CD14-positive monocyte (primary cell): ENCODE data around the gene TNS2. TPM values are rescaled to one million over a fixed set of nuclear protein-coding genes. Genes with fewer than 3 reads are reported as not detected.

Source experiments
- DNase-seq, 3 donors: peaks; one replicate each; pipeline ENCODE4 v3.0.0-alpha.2; 2011 to 2022
- H2AFZ ChIP-seq: 2 replicates; pipeline ENCODE4 v1.6.0; 2012; ENCODE audit warnings: mild to moderate bottlenecking, low read depth, low read length, inconsistent platforms; ENCODE audit not compliant: insufficient read depth, poor library complexity, severe bottlenecking
- H3K27ac ChIP-seq, 2 donors: 1 replicate in 1 of 2; 2 replicates in 1 of 2; pipeline ENCODE4 v1.5.1; 2012 to 2013; ENCODE audit warnings: low read length in 2 of 2, control low read depth in 1 of 2, inconsistent platforms in 1 of 2, low read depth in 1 of 2, mild to moderate bottlenecking in 1 of 2
- H3K27me3 ChIP-seq, 2 donors: one replicate each; pipeline versions ENCODE4 v1.6.0 to v1.6.1; 2011 to 2013; ENCODE audit warnings: low read length in 2 of 2; ENCODE audit not compliant: control insufficient read depth in 2 of 2, insufficient read depth in 2 of 2
- H3K36me3 ChIP-seq, 2 donors: replicated peaks in 1 of 2; 1 replicate in 1 of 2; 2 replicates in 1 of 2; pipeline versions ENCODE4 v1.5.1 to v1.6.1; 2012 to 2013; ENCODE audit warnings: low read length in 2 of 2, control low read depth in 1 of 2, inconsistent platforms in 1 of 2, mild to moderate bottlenecking in 1 of 2; ENCODE audit not compliant: insufficient read depth in 2 of 2, control insufficient read depth in 1 of 2
- H3K4me1 ChIP-seq, 2 donors: 1 replicate in 1 of 2; 2 replicates in 1 of 2; pipeline versions ENCODE4 v1.5.1 to v1.6.1; 2012 to 2013; ENCODE audit warnings: low read length in 2 of 2, control low read depth in 1 of 2, inconsistent platforms in 1 of 2, mild to moderate bottlenecking in 1 of 2, moderate library complexity in 1 of 2; ENCODE audit not compliant: insufficient read depth in 2 of 2, control insufficient read depth in 1 of 2
- H3K4me2 ChIP-seq: replicated peaks from 2 replicates; pipeline ENCODE3; 2012; ENCODE audit warnings: low read length, moderate library complexity, mild to moderate bottlenecking; ENCODE audit not compliant: poor library complexity, severe bottlenecking; ENCODE audit errors: extremely low read depth
- H3K4me3 ChIP-seq, 3 experiments: fragments of 200-600 bp in 1 of 3; sonication (generic) in 1 of 3; replicated peaks in 1 of 3; 1 replicate in 2 of 3; 2 replicates in 1 of 3; pipeline ENCODE4 v1.5.1; 2011 to 2013; ENCODE audit warnings: low read length in 3 of 3, mild to moderate bottlenecking in 3 of 3, control low read depth in 2 of 3, low read depth in 2 of 3, inconsistent platforms in 1 of 3, moderate library complexity in 1 of 3
- H3K79me2 ChIP-seq: 2 replicates; pipeline ENCODE4 v1.6.0; 2012; ENCODE audit warnings: mild to moderate bottlenecking, control low read depth, inconsistent platforms, low read length, moderate library complexity; ENCODE audit not compliant: insufficient read depth
- H3K9ac ChIP-seq: 2 replicates; pipeline ENCODE4 v1.6.0; 2017; ENCODE audit warnings: low read length, mild to moderate bottlenecking; ENCODE audit not compliant: insufficient read depth, poor library complexity, severe bottlenecking
- H3K9me3 ChIP-seq, 2 donors: replicated peaks in 1 of 2; 1 replicate in 1 of 2; 2 replicates in 1 of 2; pipeline versions ENCODE4 v1.5.1 to v1.6.1; 2012 to 2013; ENCODE audit warnings: low read length in 2 of 2, control low read depth in 1 of 2; ENCODE audit not compliant: control insufficient read depth in 1 of 2, insufficient read depth in 1 of 2
- H4K20me1 ChIP-seq: 2 replicates; pipeline ENCODE4 v1.6.0; 2012; ENCODE audit warnings: mild to moderate bottlenecking, low read length, control low read depth, moderate library complexity; ENCODE audit not compliant: insufficient read depth
- H3K27ac Mint-ChIP-seq, 7 donors: one replicate each; pipeline ENCODE4 v1.8.0; 2020; ENCODE audit warnings: mild to moderate bottlenecking in 7 of 7, mixed read lengths in 7 of 7, moderate library complexity in 6 of 7, inconsistent platforms in 2 of 7
- H3K27me3 Mint-ChIP-seq, 3 donors: one replicate each; pipeline ENCODE4 v1.8.0; 2021 to 2022; ENCODE audit warnings: low read depth in 3 of 3, mild to moderate bottlenecking in 3 of 3, mixed read lengths in 3 of 3, moderate library complexity in 3 of 3, inconsistent platforms in 1 of 3
- H3K36me3 Mint-ChIP-seq, 2 donors: one replicate each; pipeline ENCODE4 v1.8.0; 2020; ENCODE audit warnings: mixed read lengths in 2 of 2, inconsistent platforms in 1 of 2, mild to moderate bottlenecking in 1 of 2
- H3K4me1 Mint-ChIP-seq: one replicate; pipeline ENCODE4 v1.8.0; 2020; ENCODE audit warnings: mild to moderate bottlenecking, mixed read lengths
- H3K4me3 Mint-ChIP-seq, 2 donors: one replicate each; pipeline ENCODE4 v1.8.0; 2020; ENCODE audit warnings: mild to moderate bottlenecking in 2 of 2, mixed read lengths in 2 of 2, moderate library complexity in 1 of 2
- H3K9me3 Mint-ChIP-seq, 7 donors: one replicate each; pipeline ENCODE4 v1.8.0; 2020 to 2022; ENCODE audit warnings: mixed read lengths in 7 of 7, mild to moderate bottlenecking in 6 of 7, moderate library complexity in 6 of 7, inconsistent platforms in 2 of 7
- CTCF ChIP-seq: fragments of 200-600 bp; IDR thresholded peaks from one replicate; pipeline ENCODE4 v1.8.0; 2022; ENCODE audit warnings: antibody characterized with exemption, mild to moderate bottlenecking
- WGBS: methylation state at CpG from one replicate; pipeline ENCODE4 v1.1.5; 2013; ENCODE audit warnings: missing lambda C conversion rate; ENCODE audit not compliant: insufficient coverage; 5-methylcytosine and 5-hydroxymethylcytosine counted together
- intact Hi-C, 2 donors: fragments of 100-400 bp; cut with micrococcal nuclease; formaldehyde crosslinking; loops; one replicate each; pipeline versions ENCODE4 v1.15.0 to v1.15.1; 2023
- polyA plus RNA-seq, 3 donors: library from polyadenylated mRNA; depleted of rRNA in 1 of 3; unstranded in 2 of 3; stranded (reverse) in 1 of 3; fragments of 300-500 nt in 2 of 3; fragments of >200 nt in 1 of 3; fragmentation: Illumina TruSeq in 2 of 3; gene quantifications; 1 replicate in 2 of 3; 2 replicates in 1 of 3; pipeline ENCODE4 v1.2.3, GENCODE V29; 2012 to 2021

The TNS2 gene
- polyA plus RNA-seq, 3 donors: 0.05 to 0.43 (median 0.36) TPM

- peaks cover 0 to 7% (median 0%) of the 10 kb centered on the region in 7 donors for H3K9me3 Mint-ChIP-seq
- peak; percentile 34 to 60 (median 47) for DNase-seq
- peaks cover 12 to 16% of the 10 kb centered on the region in 2 donors for H3K4me1 ChIP-seq
- H3K9ac ChIP-seq: peak overlapping the region; percentile 56
- no peaks in the 10 kb centered on the region for H3K79me2 ChIP-seq
- H3K4me2 ChIP-seq: peak overlapping the region; percentile 99
- no peak overlapping the region for H3K27ac ChIP-seq
- no peaks in the 10 kb centered on the region for H3K9me3 ChIP-seq
- WGBS: under 1% methylated on average over 72 of the region's 94 CpGs
- H3K27ac Mint-ChIP-seq: no peak overlapping the region
- H3K27me3 ChIP-seq: peaks cover 0 to 18% of the 10 kb centered on the region in 2 donors
- peak; percentile 31 for TF ChIP-seq CTCF
- H3K36me3 ChIP-seq: no peaks in the 10 kb centered on the region
- H3K4me3 ChIP-seq: peak overlapping the region; percentile 50 to 89 (median 69)
- H3K4me1 Mint-ChIP-seq: peaks cover 15% of the 10 kb centered on the region
- peak overlapping the region; percentile 51 to 61 for H3K4me3 Mint-ChIP-seq
- peaks cover 24 to 44% (median 25%) of the 10 kb centered on the region in 3 donors for H3K27me3 Mint-ChIP-seq
- H2AFZ ChIP-seq: peak overlapping the region; percentile 92
- peaks cover 0 to 5% of the 10 kb centered on the region in 2 donors for H3K36me3 Mint-ChIP-seq
- intact Hi-C loops: loop anchor here in 1 of 2 donors (10.0 kb wide), 1 partner anchor 47 kb away; the partner anchor contains the start of gene IGFBP6
- H4K20me1 ChIP-seq: no peaks in the 10 kb centered on the region
Measured at GRCh38 chr12:53047221-53048032, 2.4 kb upstream of the TNS2 start.

- Mint-ChIP-seq H3K4me1 (peaks cover 15% of the 10 kb centered on the region), H3K27me3 (peaks cover 22 to 44% (median 25%) of the 10 kb centered on the region in 3 donors), H3K36me3 (peaks cover 0 to 3% of the 10 kb centered on the region in 2 donors), H3K27ac (peak overlapping the region in 2 of 7 donors; percentile 46 to 57), H3K9me3 (peaks cover 0 to 7% (median 0%) of the 10 kb centered on the region in 7 donors), H3K4me3 (peak overlapping the region; percentile 51 to 61)
- Histone ChIP-seq H3K36me3 (no peaks in the 10 kb centered on the region), H3K4me2 (peak overlapping the region; percentile 80), H3K9ac (peak overlapping the region; percentile 56), H3K27me3 (peaks cover 0 to 18% of the 10 kb centered on the region in 2 donors), H4K20me1 (no peaks in the 10 kb centered on the region), H3K9me3 (no peaks in the 10 kb centered on the region), H3K4me3 (peak overlapping the region in 1 of 3 experiments; percentile 65), H3K4me1 (peaks cover 12 to 16% of the 10 kb centered on the region in 2 donors), H3K79me2 (no peaks in the 10 kb centered on the region), H3K27ac (no peak overlapping the region), H2AFZ (peak overlapping the region; percentile 85)
- no peak for DNase-seq
- no peak for TF ChIP-seq CTCF
- WGBS: 92% methylated on average over 6 of the region's 10 CpGs
- intact Hi-C loops: loop anchor here in 1 of 2 donors (10.0 kb wide), 1 partner anchor 47 kb away; the partner anchor contains the start of gene IGFBP6
Measured at GRCh38 chr12:53048033-53048779, 1.7 kb upstream of the TNS2 start.
